IMR-90 (cell line): ENCODE data around the gene RNF133. TPM values are rescaled to one million over a fixed set of nuclear protein-coding genes. Genes with fewer than 3 reads are reported as not detected.

ENCODE experiments used
- ATAC-seq: fragments of 200-7000 bp; cut with Tn5 transposase; 2 replicates; pipeline ENCODE4 v1.9.1; 2020; ENCODE audit warnings: low read depth, mild to moderate bottlenecking, moderate library complexity
- BruUV-seq: library from RNA; stranded (reverse); fragments of 400-500 nt; replicated peaks from 2 replicates; lab custom pipeline; 2021; lab: Mats Ljungman, UMichigan
- CTCF ChIA-PET: fragments of 300-600 bp; formaldehyde crosslinking; extraction: SDS; loops from one replicate; lab custom pipeline; 2021; ENCODE audit warnings: antibody characterized with exemption; lab: Yijun Ruan, JAX
- POLR2A ChIA-PET: fragments of 300-600 bp; sonication (Branson Sonifier 250); formaldehyde crosslinking; loops from one replicate; lab custom pipeline; 2022; ENCODE audit warnings: antibody characterized with exemption; ENCODE audit not compliant: unreplicated experiment; lab: Charles Lee
- DNase-seq: peaks from one replicate; pipeline ENCODE4 v3.0.0; 2013
- H2AFZ ChIP-seq: replicated peaks from 2 replicates; pipeline ENCODE3; 2013; ENCODE audit warnings: low read length, mild to moderate bottlenecking; ENCODE audit not compliant: poor library complexity
- H2AK5ac ChIP-seq: 2 replicates; pipeline ENCODE4 v1.6.1; 2013; ENCODE audit warnings: low read depth, low read length, inconsistent platforms
- H2AK9ac ChIP-seq: replicated peaks from 2 replicates; pipeline ENCODE3; 2013; ENCODE audit warnings: mild to moderate bottlenecking, low read depth, low read length, moderate library complexity; ENCODE audit not compliant: poor library complexity
- H2BK120ac ChIP-seq: 2 replicates; pipeline ENCODE4 v1.6.1; 2013; ENCODE audit warnings: low read depth, low read length, inconsistent platforms
- H2BK15ac ChIP-seq: 3 replicates; pipeline ENCODE4 v1.6.1; 2013; ENCODE audit warnings: low read depth, low read length, inconsistent platforms
- H2BK20ac ChIP-seq: 2 replicates; pipeline ENCODE4 v1.6.1; 2013; ENCODE audit warnings: low read depth, mild to moderate bottlenecking, inconsistent platforms, low read length, moderate library complexity
- H2BK5ac ChIP-seq: 2 replicates; pipeline ENCODE4 v1.6.1; 2013; ENCODE audit warnings: mild to moderate bottlenecking, low read depth, low read length, inconsistent platforms; ENCODE audit not compliant: poor library complexity, severe bottlenecking
- H3K14ac ChIP-seq: replicated peaks from 2 replicates; pipeline ENCODE4 v1.6.1; 2013; ENCODE audit warnings: low read depth, low read length, inconsistent platforms
- H3K18ac ChIP-seq: 2 replicates; pipeline ENCODE4 v1.6.1; 2013; ENCODE audit warnings: low read depth, low read length, control low read depth
- H3K23ac ChIP-seq: 2 replicates; pipeline ENCODE4 v1.6.1; 2013; ENCODE audit warnings: low read depth, low read length, inconsistent platforms
- H3K27ac ChIP-seq: 2 replicates; pipeline ENCODE4 v1.5.1; 2013; ENCODE audit warnings: mild to moderate bottlenecking, control low read depth, low read length; ENCODE audit not compliant: insufficient read depth
- H3K27me3 ChIP-seq: 2 replicates; pipeline ENCODE4 v1.6.1; 2013; ENCODE audit warnings: low read length; ENCODE audit not compliant: control insufficient read depth, insufficient read depth
- H3K36me3 ChIP-seq: 2 replicates; pipeline ENCODE4 v1.6.1; 2013; ENCODE audit warnings: low read length, mixed read lengths; ENCODE audit not compliant: control insufficient read depth, insufficient read depth
- H3K4ac ChIP-seq: 2 replicates; pipeline ENCODE4 v1.6.1; 2013; ENCODE audit warnings: low read depth, low read length, inconsistent platforms
- H3K4me1 ChIP-seq: 2 replicates; pipeline ENCODE4 v1.6.1; 2013; ENCODE audit warnings: low read length, mixed read lengths; ENCODE audit not compliant: control insufficient read depth, insufficient read depth
- H3K4me2 ChIP-seq: 2 replicates; pipeline ENCODE4 v1.6.1; 2013; ENCODE audit warnings: low read depth, mild to moderate bottlenecking, control low read depth, low read length, moderate library complexity
- H3K4me3 ChIP-seq: 2 replicates; pipeline ENCODE4 v1.5.1; 2013; ENCODE audit warnings: low read depth, mild to moderate bottlenecking, control low read depth, low read length, moderate library complexity; ENCODE audit not compliant: insufficient read depth
- H3K56ac ChIP-seq: 2 replicates; pipeline ENCODE4 v1.6.1; 2013; ENCODE audit warnings: low read length, inconsistent platforms; ENCODE audit not compliant: insufficient read depth; ENCODE audit errors: extremely low read depth
- H3K79me1 ChIP-seq, 2 experiments: 2 replicates each; pipeline ENCODE4 v1.6.1; 2013; ENCODE audit warnings: low read length in 2 of 2, inconsistent platforms in 1 of 2, low read depth in 1 of 2
- H3K9ac ChIP-seq: 2 replicates; pipeline ENCODE4 v1.6.1; 2013; ENCODE audit warnings: low read depth, low read length, control low read depth
- H3K9me1 ChIP-seq: 2 replicates; pipeline ENCODE4 v1.6.1; 2013; ENCODE audit warnings: low read length, inconsistent platforms; ENCODE audit not compliant: insufficient read depth
- H3K9me3 ChIP-seq: 2 replicates; pipeline ENCODE4 v1.6.1; 2013; ENCODE audit warnings: low read length; ENCODE audit not compliant: control insufficient read depth, insufficient read depth
- H4K20me1 ChIP-seq: 2 replicates; pipeline ENCODE4 v1.6.1; 2013; ENCODE audit warnings: low read length, inconsistent platforms; ENCODE audit not compliant: insufficient read depth
- H4K5ac ChIP-seq: 2 replicates; pipeline ENCODE4 v1.6.1; 2013; ENCODE audit warnings: mild to moderate bottlenecking, low read depth, low read length, control low read depth
- H4K8ac ChIP-seq, 2 experiments: 2 replicates each; pipeline ENCODE4 v1.6.1; 2013; ENCODE audit warnings: low read depth in 2 of 2, low read length in 2 of 2, control low read depth in 1 of 2, inconsistent platforms in 1 of 2
- H4K91ac ChIP-seq: 2 replicates; pipeline ENCODE4 v1.6.1; 2013; ENCODE audit warnings: low read depth, low read length, inconsistent platforms; ENCODE audit not compliant: insufficient read depth
- BHLHE40 ChIP-seq: fragments of 150-350 bp; IDR thresholded peaks from 2 replicates; pipeline ENCODE4 v1.6.1; 2016; ENCODE audit warnings: mild to moderate bottlenecking, low read depth, low read length
- CEBPB ChIP-seq: IDR thresholded peaks from 2 replicates; pipeline ENCODE4 v1.6.1; 2012; ENCODE audit warnings: low read depth, low read length, improper control_type of control experiment
- CHD1 ChIP-seq: IDR thresholded peaks from 2 replicates; pipeline ENCODE4 v1.6.1; 2012; ENCODE audit warnings: low read depth, low read length, improper control_type of control experiment
- FOS ChIP-seq: fragments of 150-350 bp; IDR thresholded peaks from 2 replicates; pipeline ENCODE4 v1.6.1; 2016; ENCODE audit warnings: low read depth, low read length
- MAFK ChIP-seq: IDR thresholded peaks from 2 replicates; pipeline ENCODE4 v1.6.1; 2012; ENCODE audit warnings: low read depth, low read length, improper control_type of control experiment
- MAZ ChIP-seq: IDR thresholded peaks from 2 replicates; pipeline ENCODE4 v1.6.1; 2012; ENCODE audit warnings: low read depth, mild to moderate bottlenecking, low read length, improper control_type of control experiment, moderate library complexity, borderline replicate concordance
- MXI1 ChIP-seq: IDR thresholded peaks from 2 replicates; pipeline ENCODE4 v1.6.1; 2012; ENCODE audit warnings: low read depth, mild to moderate bottlenecking, low read length, moderate library complexity, borderline replicate concordance
- NFE2L2 ChIP-seq: fragments of 150-350 bp; IDR thresholded peaks from 2 replicates; pipeline ENCODE4 v1.6.1; 2016; ENCODE audit warnings: low read depth, mild to moderate bottlenecking, low read length
- POLR2A ChIP-seq: IDR thresholded peaks from 2 replicates; pipeline ENCODE4 v1.6.1; 2012; ENCODE audit warnings: mild to moderate bottlenecking, low read depth, low read length
- RCOR1 ChIP-seq: IDR thresholded peaks from 2 replicates; pipeline ENCODE4 v1.6.1; 2012; ENCODE audit warnings: mild to moderate bottlenecking, low read length, improper control_type of control experiment; ENCODE audit not compliant: insufficient replicate concordance
- RFX5 ChIP-seq: IDR thresholded peaks from 2 replicates; pipeline ENCODE4 v1.8.0; 2012; ENCODE audit warnings: low read depth, mild to moderate bottlenecking, low read length, moderate library complexity
- SMC3 ChIP-seq: fragments of 150-350 bp; IDR thresholded peaks from 2 replicates; pipeline ENCODE4 v1.6.1; 2016; ENCODE audit warnings: low read depth, mild to moderate bottlenecking, antibody characterized with exemption, low read length, moderate library complexity
- WGBS, 2 experiments: methylation state at CpG; one replicate each; pipeline versions ENCODE4 v1.1.5 to v1.1.7; 2013; ENCODE audit warnings: missing lambda C conversion rate in 2 of 2; ENCODE audit not compliant: insufficient read length in 1 of 2; ENCODE audit errors: extremely low coverage in 2 of 2; 5-methylcytosine and 5-hydroxymethylcytosine counted together
- dilution Hi-C: fragments of 300-500 bp; cut with HindIII; formaldehyde crosslinking; loops from one replicate; pipeline ENCODE4 v1.14.3; 2018; ENCODE audit warnings: low sequenced_read_pairs; ENCODE audit not compliant: unreplicated experiment
- in situ Hi-C: fragments of 300-500 bp; cut with MboI; formaldehyde crosslinking; loops from 3 replicates; pipeline ENCODE4 v1.14.3; 2019; ENCODE audit warnings: low sequenced_read_pairs, inconsistent platforms, mixed read lengths
- intact Hi-C: fragments of 100-400 bp; cut with micrococcal nuclease; formaldehyde crosslinking; loops from 2 replicates; pipeline ENCODE4 v1.10.0; 2022
- polyA plus RNA-seq, 3 experiments: library from polyadenylated mRNA; depleted of rRNA; stranded (reverse); fragments of >200 nt; gene quantifications; 2 replicates each; pipeline ENCODE4 v1.2.3, GENCODE V29; 2012; ENCODE audit warnings: low replicate concordance in 1 of 3
- total RNA-seq: library from RNA; depleted of rRNA; stranded (reverse); fragments of >200 nt; gene quantifications from 2 replicates; pipeline ENCODE4 v1.2.3, GENCODE V29; 2012
- TF ChIP-seq, protein P1 (sequence below): conservative IDR thresholded peaks from 2 replicates; pipeline ENCODE4 v1.5.1; 2012; ENCODE audit warnings: mild to moderate bottlenecking, low read depth, low read length, improper control_type of control experiment
- TF ChIP-seq, protein P2 (sequence below): fragments of 150-350 bp; IDR thresholded peaks from 2 replicates; pipeline ENCODE4 v1.6.1; 2016; ENCODE audit warnings: low read depth, mild to moderate bottlenecking, low read length, moderate library complexity, borderline replicate concordance
- TF ChIP-seq, protein P3 (sequence below): fragments of 150-350 bp; IDR thresholded peaks from 2 replicates; pipeline ENCODE4 v1.6.1; 2017; ENCODE audit warnings: mild to moderate bottlenecking, antibody characterized with exemption, low read length, low read depth

Gene RNF133
- total and polyA plus RNA-seq, 2 of the 4 experiments (the other 2 are of a cell fraction), result not detected

DNA sequence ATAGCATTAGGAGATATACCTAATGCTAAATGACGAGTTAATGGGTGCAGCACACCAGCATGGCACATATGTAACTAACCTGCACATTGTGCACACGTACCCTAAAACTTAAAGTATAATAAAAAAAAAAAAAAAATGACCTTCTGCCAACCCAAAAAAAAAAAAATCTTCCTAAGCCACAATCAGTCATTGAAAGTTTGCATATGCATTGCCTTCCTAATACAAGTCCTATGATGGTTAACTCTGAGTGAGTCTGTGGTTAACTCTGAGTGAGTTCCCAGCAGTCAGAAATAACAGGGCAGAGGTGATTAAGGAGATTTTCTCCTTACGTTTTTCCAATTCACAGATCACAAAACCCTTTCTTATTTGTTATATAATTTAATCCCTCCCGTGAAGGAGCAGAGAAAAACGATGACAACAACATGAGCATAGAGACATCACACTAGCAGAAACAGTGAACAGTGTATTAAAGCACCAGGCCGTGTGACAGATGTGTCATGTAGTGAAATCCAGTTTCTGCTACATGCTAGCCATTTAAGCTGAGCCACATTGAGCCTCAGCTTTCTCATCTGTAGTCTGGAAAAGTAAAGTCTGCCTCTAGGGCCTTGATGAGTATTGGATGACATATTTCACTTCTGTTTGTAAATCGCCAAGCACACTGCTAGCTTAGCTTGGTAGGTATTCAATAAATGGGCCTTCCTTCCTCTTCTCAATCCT lies 11.2 kb upstream of the RNF133 start:
- Histone ChIP-seq H3K27me3 (no peaks in the 10 kb centered on the region), H2BK5ac (no peak overlapping the region), H2BK15ac (no peak overlapping the region), H3K4ac (no peak overlapping the region), H3K9me3 (no peaks in the 10 kb centered on the region; the same call in 1 of the 2 replicates), H3K4me3 (no peak overlapping the region), H4K91ac (no peak overlapping the region), H2BK20ac (no peak overlapping the region), H3K36me3 (no peaks in the 10 kb centered on the region), H3K79me1 (no peaks in the 10 kb centered on the region), H4K20me1 (no peaks in the 10 kb centered on the region), H2AFZ (no peak overlapping the region), H2AK9ac (no peak overlapping the region), H2AK5ac (no peak overlapping the region), H3K4me2 (no peak overlapping the region), H4K8ac (no peak overlapping the region), H3K23ac (no peak overlapping the region), H3K9ac (no peak overlapping the region), H3K18ac (no peak overlapping the region), H3K14ac (no peak overlapping the region), H2BK120ac (no peak overlapping the region), H3K4me1 (no peaks in the 10 kb centered on the region), H4K5ac (no peak overlapping the region), H3K9me1 (no peaks in the 10 kb centered on the region), H3K56ac (no peak overlapping the region), H3K27ac (no peak overlapping the region)
- CTCF ChIA-PET, result no interaction called here
- BruUV-seq, result no TSS peak
- no CpG with 5 or more reads among the region's 7 CpGs for WGBS, 2 experiments
- TF ChIP-seq, protein P1, sequence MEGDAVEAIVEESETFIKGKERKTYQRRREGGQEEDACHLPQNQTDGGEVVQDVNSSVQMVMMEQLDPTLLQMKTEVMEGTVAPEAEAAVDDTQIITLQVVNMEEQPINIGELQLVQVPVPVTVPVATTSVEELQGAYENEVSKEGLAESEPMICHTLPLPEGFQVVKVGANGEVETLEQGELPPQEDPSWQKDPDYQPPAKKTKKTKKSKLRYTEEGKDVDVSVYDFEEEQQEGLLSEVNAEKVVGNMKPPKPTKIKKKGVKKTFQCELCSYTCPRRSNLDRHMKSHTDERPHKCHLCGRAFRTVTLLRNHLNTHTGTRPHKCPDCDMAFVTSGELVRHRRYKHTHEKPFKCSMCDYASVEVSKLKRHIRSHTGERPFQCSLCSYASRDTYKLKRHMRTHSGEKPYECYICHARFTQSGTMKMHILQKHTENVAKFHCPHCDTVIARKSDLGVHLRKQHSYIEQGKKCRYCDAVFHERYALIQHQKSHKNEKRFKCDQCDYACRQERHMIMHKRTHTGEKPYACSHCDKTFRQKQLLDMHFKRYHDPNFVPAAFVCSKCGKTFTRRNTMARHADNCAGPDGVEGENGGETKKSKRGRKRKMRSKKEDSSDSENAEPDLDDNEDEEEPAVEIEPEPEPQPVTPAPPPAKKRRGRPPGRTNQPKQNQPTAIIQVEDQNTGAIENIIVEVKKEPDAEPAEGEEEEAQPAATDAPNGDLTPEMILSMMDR, result no peak
- TF ChIP-seq RFX5 (no peak), MXI1 (no peak), MAFK (no peak), NFE2L2 (no peak), RCOR1 (no peak), FOS (no peak), MAZ (no peak), BHLHE40 (no peak), CHD1 (no peak), SMC3 (no peak), POLR2A (no peak), CEBPB (no peak)
- TF ChIP-seq, protein P2, sequence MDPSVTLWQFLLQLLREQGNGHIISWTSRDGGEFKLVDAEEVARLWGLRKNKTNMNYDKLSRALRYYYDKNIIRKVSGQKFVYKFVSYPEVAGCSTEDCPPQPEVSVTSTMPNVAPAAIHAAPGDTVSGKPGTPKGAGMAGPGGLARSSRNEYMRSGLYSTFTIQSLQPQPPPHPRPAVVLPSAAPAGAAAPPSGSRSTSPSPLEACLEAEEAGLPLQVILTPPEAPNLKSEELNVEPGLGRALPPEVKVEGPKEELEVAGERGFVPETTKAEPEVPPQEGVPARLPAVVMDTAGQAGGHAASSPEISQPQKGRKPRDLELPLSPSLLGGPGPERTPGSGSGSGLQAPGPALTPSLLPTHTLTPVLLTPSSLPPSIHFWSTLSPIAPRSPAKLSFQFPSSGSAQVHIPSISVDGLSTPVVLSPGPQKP, result no peak
- TF ChIP-seq, protein P3, sequence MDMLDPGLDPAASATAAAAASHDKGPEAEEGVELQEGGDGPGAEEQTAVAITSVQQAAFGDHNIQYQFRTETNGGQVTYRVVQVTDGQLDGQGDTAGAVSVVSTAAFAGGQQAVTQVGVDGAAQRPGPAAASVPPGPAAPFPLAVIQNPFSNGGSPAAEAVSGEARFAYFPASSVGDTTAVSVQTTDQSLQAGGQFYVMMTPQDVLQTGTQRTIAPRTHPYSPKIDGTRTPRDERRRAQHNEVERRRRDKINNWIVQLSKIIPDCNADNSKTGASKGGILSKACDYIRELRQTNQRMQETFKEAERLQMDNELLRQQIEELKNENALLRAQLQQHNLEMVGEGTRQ, result no peak
- POLR2A ChIA-PET, result no interaction called here
- dilution Hi-C loops, result no loop called here
- in situ Hi-C loops, result no loop called here
- DNase-seq (no peak), ATAC-seq (no peak)
- intact Hi-C loops, result no loop called here
